H9 (cell line): ENCODE results near the gene ARID1B. TPM values are rescaled to one million over a fixed set of nuclear protein-coding genes. Genes with fewer than 3 reads are reported as not detected.

ENCODE experiments used
- DNase-seq: peaks from one replicate; pipeline ENCODE4 v3.0.0-alpha.2; 2017
- H2AFZ ChIP-seq: one replicate; pipeline ENCODE4 v1.6.1; 2013; ENCODE audit warnings: mild to moderate bottlenecking, low read length, control low read depth, moderate library complexity
- H2AK5ac ChIP-seq: 2 replicates; pipeline ENCODE4 v1.6.1; 2013; ENCODE audit warnings: low read length, control low read depth, mixed read lengths; ENCODE audit not compliant: insufficient read length
- H2BK120ac ChIP-seq: one replicate; pipeline ENCODE4 v1.6.1; 2013; ENCODE audit warnings: low read depth, mild to moderate bottlenecking, low read length, control low read depth, inconsistent platforms; ENCODE audit not compliant: poor library complexity, severe bottlenecking
- H2BK12ac ChIP-seq: 2 replicates; pipeline ENCODE4 v1.6.1; 2013; ENCODE audit warnings: low read length, control low read depth, mixed read lengths, low read depth; ENCODE audit not compliant: insufficient read length
- H2BK15ac ChIP-seq: 2 replicates; pipeline ENCODE4 v1.6.1; 2013; ENCODE audit warnings: low read depth, low read length, control low read depth
- H2BK20ac ChIP-seq: one replicate; pipeline ENCODE4 v1.6.1; 2013; ENCODE audit warnings: low read depth, mild to moderate bottlenecking, low read length, control low read depth, inconsistent platforms; ENCODE audit not compliant: poor library complexity, severe bottlenecking
- H2BK5ac ChIP-seq: 2 replicates; pipeline ENCODE4 v1.6.1; 2013; ENCODE audit warnings: low read length, control low read depth, mixed read lengths; ENCODE audit not compliant: insufficient read length
- H3K14ac ChIP-seq: 2 replicates; pipeline ENCODE4 v1.6.1; 2013; ENCODE audit warnings: low read length, control low read depth; ENCODE audit not compliant: insufficient read depth
- H3K18ac ChIP-seq: 2 replicates; pipeline ENCODE4 v1.6.1; 2013; ENCODE audit warnings: low read depth, mild to moderate bottlenecking, mixed read lengths, low read length, control low read depth; ENCODE audit not compliant: insufficient read length
- H3K23ac ChIP-seq: 2 replicates; pipeline ENCODE4 v1.6.1; 2013; ENCODE audit warnings: low read length, control low read depth, mixed read lengths, low read depth; ENCODE audit not compliant: insufficient read length
- H3K23me2 ChIP-seq: 2 replicates; pipeline ENCODE4 v1.6.1; 2013; ENCODE audit warnings: low read depth, mild to moderate bottlenecking, mixed read lengths, low read length, control low read depth; ENCODE audit not compliant: insufficient read length, poor library complexity, severe bottlenecking
- H3K27ac ChIP-seq: 2 replicates; pipeline ENCODE4 v1.5.1; 2013; ENCODE audit warnings: low read length, control low read depth, mixed read lengths, low read depth; ENCODE audit not compliant: insufficient read length
- H3K27me3 ChIP-seq: 2 replicates; pipeline ENCODE4 v1.6.1; 2013; ENCODE audit warnings: low read length, control low read depth, inconsistent platforms; ENCODE audit not compliant: insufficient read depth
- H3K4ac ChIP-seq: 2 replicates; pipeline ENCODE4 v1.6.1; 2013; ENCODE audit warnings: low read depth, mild to moderate bottlenecking, control low read depth, inconsistent platforms, low read length, moderate library complexity
- H3K4me1 ChIP-seq: 2 replicates; pipeline ENCODE4 v1.6.1; 2013; ENCODE audit warnings: low read length, control low read depth, inconsistent platforms; ENCODE audit not compliant: insufficient read depth
- H3K4me2 ChIP-seq: 2 replicates; pipeline ENCODE4 v1.6.1; 2013; ENCODE audit warnings: low read length, control low read depth, mixed read lengths; ENCODE audit not compliant: insufficient read length, insufficient read depth
- H3K56ac ChIP-seq: 2 replicates; pipeline ENCODE4 v1.6.1; 2013; ENCODE audit warnings: low read depth, mild to moderate bottlenecking, mixed read lengths, low read length, control low read depth; ENCODE audit not compliant: insufficient read length
- H3K79me1 ChIP-seq: 2 replicates; pipeline ENCODE4 v1.6.1; 2013; ENCODE audit warnings: low read depth, mild to moderate bottlenecking, moderate library complexity, low read length, control low read depth, inconsistent platforms; ENCODE audit not compliant: insufficient read depth, poor library complexity, severe bottlenecking
- H3K79me2 ChIP-seq: 2 replicates; pipeline ENCODE4 v1.6.1; 2013; ENCODE audit warnings: low read length, control low read depth, inconsistent platforms; ENCODE audit not compliant: insufficient read depth
- H3K9ac ChIP-seq: 2 replicates; pipeline ENCODE4 v1.6.1; 2013; ENCODE audit warnings: low read length, control low read depth, mixed read lengths; ENCODE audit not compliant: insufficient read length; ENCODE audit errors: extremely low read depth
- H3K9me3 ChIP-seq: one replicate; pipeline ENCODE4 v1.6.1; 2013; ENCODE audit warnings: low read depth, low read length, inconsistent platforms; ENCODE audit not compliant: control insufficient read depth
- H3T11ph ChIP-seq: one replicate; pipeline ENCODE4 v1.6.1; 2013; ENCODE audit warnings: mild to moderate bottlenecking, low read length, control low read depth, inconsistent platforms
- H4K20me1 ChIP-seq: one replicate; pipeline ENCODE4 v1.6.1; 2013; ENCODE audit not compliant: control insufficient read depth, insufficient read length, insufficient read depth
- H4K5ac ChIP-seq: 2 replicates; pipeline ENCODE4 v1.6.1; 2013; ENCODE audit warnings: low read depth, mild to moderate bottlenecking, mixed read lengths, low read length, control low read depth; ENCODE audit not compliant: insufficient read length
- H4K8ac ChIP-seq: replicated peaks from 2 replicates; pipeline ENCODE4 v1.6.1; 2013; ENCODE audit warnings: low read length, control low read depth, mixed read lengths, low read depth; ENCODE audit not compliant: insufficient read length
- H4K91ac ChIP-seq: 2 replicates; pipeline ENCODE4 v1.6.1; 2013; ENCODE audit warnings: low read depth, mild to moderate bottlenecking, moderate library complexity, mixed read lengths, low read length, control low read depth; ENCODE audit not compliant: insufficient read length
- H3K27ac Mint-ChIP-seq, 3 experiments: 2 replicates in 2 of 3; 3 replicates in 1 of 3; pipeline ENCODE4 v1.8.0; 2020 to 2021; ENCODE audit warnings: mixed read lengths in 3 of 3, mild to moderate bottlenecking in 1 of 3, moderate library complexity in 1 of 3
- H3K27me3 Mint-ChIP-seq: 2 replicates; pipeline ENCODE4 v1.8.0; 2021; ENCODE audit warnings: low read depth, mild to moderate bottlenecking, moderate library complexity, mixed read lengths
- H3K36me3 Mint-ChIP-seq, 3 experiments: 2 replicates in 2 of 3; 3 replicates in 1 of 3; pipeline ENCODE4 v1.8.0; 2020 to 2021; ENCODE audit warnings: low read depth in 3 of 3, mixed read lengths in 3 of 3; ENCODE audit not compliant: insufficient read depth in 1 of 3
- H3K4me1 Mint-ChIP-seq, 2 experiments: 2 replicates each; pipeline ENCODE4 v1.8.0; 2020; ENCODE audit warnings: mixed read lengths in 2 of 2
- H3K4me3 Mint-ChIP-seq, 2 experiments: 2 replicates in 1 of 2; 3 replicates in 1 of 2; pipeline ENCODE4 v1.8.0; 2020 to 2021; ENCODE audit warnings: mild to moderate bottlenecking in 2 of 2, mixed read lengths in 2 of 2, moderate library complexity in 1 of 2
- H3K9me3 Mint-ChIP-seq, 2 experiments: 2 replicates in 1 of 2; 3 replicates in 1 of 2; pipeline ENCODE4 v1.8.0; 2020; ENCODE audit warnings: mild to moderate bottlenecking in 2 of 2, mixed read lengths in 2 of 2, moderate library complexity in 1 of 2
- WGBS: extraction: QIAGEN DNeasy Blood & Tissue Kit; methylation state at CpG from one replicate; pipeline ENCODE4 v1.1.7; 2013; ENCODE audit warnings: missing lambda C conversion rate, low lambda C conversion rate, mixed read lengths; ENCODE audit not compliant: insufficient read length; ENCODE audit errors: extremely low coverage; 5-methylcytosine and 5-hydroxymethylcytosine counted together
- total RNA-seq: library from RNA; stranded (reverse); gene quantifications from 2 replicates; pipeline ENCODE4 v1.2.1, GENCODE V29; 2021
- TF ChIP-seq, protein P1 (sequence below): fragments of 200-600 bp; sonication (generic); conservative IDR thresholded peaks from 3 replicates; pipeline ENCODE4 v1.8.0; 2021; ENCODE audit warnings: antibody characterized with exemption, mild to moderate bottlenecking

The ARID1B gene
- total RNA-seq, 1 experiment from 2014 or later = 88.2 TPM

DNA sequence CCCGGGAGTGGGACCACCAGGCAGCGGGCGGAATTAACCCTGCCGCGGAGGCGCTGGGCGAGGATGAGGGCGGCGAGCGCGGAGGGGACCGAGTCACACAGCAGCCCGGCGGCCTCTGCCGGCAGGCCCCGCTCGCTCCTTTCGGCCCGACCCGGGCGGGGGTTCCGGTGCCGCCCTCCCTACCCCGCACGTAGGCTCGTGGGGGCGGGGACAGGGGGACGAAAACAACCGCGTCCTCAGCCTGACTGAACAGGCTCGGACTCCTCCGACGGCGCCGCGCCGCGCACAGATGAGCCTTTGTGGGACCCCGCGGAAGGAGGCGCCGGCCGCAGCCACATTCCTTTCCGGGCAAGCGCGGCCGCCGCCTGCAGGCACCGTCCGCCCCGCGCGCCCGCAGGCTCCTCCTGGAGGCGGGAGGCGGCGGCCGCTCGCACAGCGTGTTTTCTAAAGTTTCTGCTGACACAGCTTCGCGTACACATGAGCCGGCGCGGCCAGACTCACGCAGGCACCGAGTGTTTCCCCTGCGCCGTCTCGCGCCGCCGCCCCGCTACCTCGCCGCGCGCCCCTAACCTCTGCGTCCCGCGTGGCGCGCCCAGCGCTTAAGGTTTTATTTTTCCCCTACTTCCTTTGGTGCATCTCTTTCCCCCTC, 244.3 kb downstream of the ARID1B start:
- Histone ChIP-seq H3K9me3 (no peaks in the 10 kb centered on the region), H3K23ac (no peak overlapping the region), H2BK20ac (no peak overlapping the region), H3K9ac (peak overlapping the region; percentile 92), H3K4me2 (peak overlapping the region; percentile 67), H4K20me1 (no peaks in the 10 kb centered on the region), H4K8ac (no peak overlapping the region), H3T11ph (peak overlapping the region; percentile 60), H2BK120ac (no peak overlapping the region), H3K4ac (peak overlapping the region; percentile 47; the same call in 1 of the 2 replicates), H3K79me2 (peaks cover 11% of the 10 kb centered on the region; the same call in 1 of the 2 replicates), H2BK12ac (peak overlapping the region; percentile 18), H2AK5ac (no peak overlapping the region), H3K56ac (peak overlapping the region; percentile 42), H2AFZ (no peak overlapping the region), H2BK15ac (no peak overlapping the region), H3K23me2 (peaks cover 3% of the 10 kb centered on the region), H3K14ac (peak overlapping the region; percentile 94), H4K91ac (no peak overlapping the region), H3K79me1 (peaks cover 1% of the 10 kb centered on the region), H3K4me1 (peaks cover 3% of the 10 kb centered on the region; the same call in 1 of the 2 replicates), H4K5ac (peak overlapping the region; percentile 66), H3K18ac (peak overlapping the region; percentile 89), H2BK5ac (peak overlapping the region; percentile 67), H3K27ac (peak overlapping the region; percentile 77), H3K27me3 (no peaks in the 10 kb centered on the region)
- peaks cover 42 to 46% of the 10 kb centered on the region in 2 experiments for H3K4me1 Mint-ChIP-seq
- H3K9me3 Mint-ChIP-seq = peaks cover 0 to 10% of the 10 kb centered on the region in 2 experiments; a peak in 2 of 5 replicates
- TF ChIP-seq, protein P1, sequence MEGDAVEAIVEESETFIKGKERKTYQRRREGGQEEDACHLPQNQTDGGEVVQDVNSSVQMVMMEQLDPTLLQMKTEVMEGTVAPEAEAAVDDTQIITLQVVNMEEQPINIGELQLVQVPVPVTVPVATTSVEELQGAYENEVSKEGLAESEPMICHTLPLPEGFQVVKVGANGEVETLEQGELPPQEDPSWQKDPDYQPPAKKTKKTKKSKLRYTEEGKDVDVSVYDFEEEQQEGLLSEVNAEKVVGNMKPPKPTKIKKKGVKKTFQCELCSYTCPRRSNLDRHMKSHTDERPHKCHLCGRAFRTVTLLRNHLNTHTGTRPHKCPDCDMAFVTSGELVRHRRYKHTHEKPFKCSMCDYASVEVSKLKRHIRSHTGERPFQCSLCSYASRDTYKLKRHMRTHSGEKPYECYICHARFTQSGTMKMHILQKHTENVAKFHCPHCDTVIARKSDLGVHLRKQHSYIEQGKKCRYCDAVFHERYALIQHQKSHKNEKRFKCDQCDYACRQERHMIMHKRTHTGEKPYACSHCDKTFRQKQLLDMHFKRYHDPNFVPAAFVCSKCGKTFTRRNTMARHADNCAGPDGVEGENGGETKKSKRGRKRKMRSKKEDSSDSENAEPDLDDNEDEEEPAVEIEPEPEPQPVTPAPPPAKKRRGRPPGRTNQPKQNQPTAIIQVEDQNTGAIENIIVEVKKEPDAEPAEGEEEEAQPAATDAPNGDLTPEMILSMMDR = peak; percentile 55
- peak overlapping the region; percentile 87 to 94 for H3K4me3 Mint-ChIP-seq
- no CpG with 5 or more reads among the region's 84 CpGs for WGBS
- H3K36me3 Mint-ChIP-seq = peaks cover 0 to 9% (median 7%) of the 10 kb centered on the region in 3 experiments; a peak in 4 of 7 replicates
- no peaks in the 10 kb centered on the region; the same call in 1 of the 2 replicates for H3K27me3 Mint-ChIP-seq
- peak; percentile 86 for DNase-seq
- peak overlapping the region; percentile 99 to 100 (median 100) for H3K27ac Mint-ChIP-seq
